Uterus (tissue), 2 donors: ENCODE data around the gene HOXD3.

Source experiments
- CTCF ChIP-seq, 4 experiments: fragments of 200-600 bp in 2 of 4; fragments of 450-650 bp in 2 of 4; sonication (generic) in 2 of 4; IDR thresholded peaks; one replicate each; pipeline ENCODE4 v1.5.1; 2016 to 2019; ENCODE audit warnings: antibody characterized with exemption in 4 of 4, mild to moderate bottlenecking in 2 of 4, moderate library complexity in 1 of 4
- POLR2A ChIP-seq, 2 donors: fragments of 450-650 bp; IDR thresholded peaks; one replicate each; pipeline ENCODE4 v1.6.1; 2016; ENCODE audit warnings: antibody characterized with exemption in 2 of 2, mild to moderate bottlenecking in 1 of 2, moderate library complexity in 1 of 2

DNA sequence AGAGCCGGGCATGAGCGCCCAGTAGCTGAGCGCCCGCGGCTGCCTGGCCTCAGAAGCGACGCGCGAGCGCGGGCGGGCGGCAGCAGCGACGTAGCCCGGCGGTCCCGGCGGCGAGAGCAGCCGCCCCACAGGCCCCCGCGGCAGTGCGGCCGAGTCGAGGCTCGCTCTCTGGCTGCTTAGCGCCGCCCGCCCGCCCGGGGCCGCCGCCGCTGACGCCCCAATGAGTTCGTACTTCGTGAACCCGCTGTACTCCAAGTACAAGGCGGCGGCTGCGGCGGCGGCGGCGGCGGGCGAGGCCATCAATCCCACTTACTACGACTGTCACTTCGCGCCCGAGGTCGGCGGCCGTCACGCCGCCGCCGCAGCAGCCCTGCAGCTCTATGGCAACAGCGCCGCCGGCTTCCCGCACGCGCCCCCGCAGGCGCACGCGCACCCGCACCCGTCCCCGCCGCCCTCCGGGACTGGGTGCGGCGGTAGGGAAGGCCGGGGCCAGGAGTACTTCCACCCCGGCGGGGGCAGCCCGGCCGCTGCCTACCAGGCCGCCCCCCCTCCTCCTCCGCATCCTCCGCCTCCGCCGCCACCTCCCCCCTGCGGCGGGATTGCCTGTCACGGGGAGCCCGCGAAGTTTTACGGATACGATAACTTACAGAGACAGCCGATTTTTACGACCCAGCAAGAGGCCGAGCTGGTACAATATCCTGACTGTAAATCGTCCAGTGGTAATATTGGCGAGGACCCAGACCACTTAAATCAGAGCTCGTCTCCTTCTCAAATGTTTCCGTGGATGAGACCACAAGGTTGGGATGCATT, 26.8 kb upstream of the HOXD3 start:
- peak in 1 of 4 experiments; percentile 13 for TF ChIP-seq CTCF (IDR thresholded peaks at IDR 0.05)
- TF ChIP-seq POLR2A (IDR thresholded peaks at IDR 0.05) = peak; percentile 20 to 65
